LHCN-M2 (cell line): ENCODE data around the gene KPNA2. TPM values are rescaled to one million over a fixed set of nuclear protein-coding genes. Genes with fewer than 3 reads are reported as not detected.
"Not testable (repeated sequence)": the region's sequence is repeated elsewhere in the genome, so short reads cannot be mapped to it uniquely, and the experiment has no call there.

Experiments used
- DNase-seq: peaks from one replicate; pipeline ENCODE4 v3.0.0-alpha.2; 2012; ENCODE audit warnings: low read depth
- polyA plus RNA-seq: library from polyadenylated mRNA; unstranded; fragments of >200 nt; gene quantifications from one replicate; pipeline ENCODE4 v1.2.1, GENCODE V29; 2012; ENCODE audit warnings: missing spikeins
- total RNA-seq: library from RNA; depleted of rRNA; stranded (reverse); fragments of >200 nt; gene quantifications from 2 replicates; pipeline ENCODE4 v1.2.3, GENCODE V29; 2014; rRNA removed

KPNA2 gene
- total RNA-seq = 387 and 438 TPM in 2 replicates
- polyA plus RNA-seq = 241 TPM

DNA sequence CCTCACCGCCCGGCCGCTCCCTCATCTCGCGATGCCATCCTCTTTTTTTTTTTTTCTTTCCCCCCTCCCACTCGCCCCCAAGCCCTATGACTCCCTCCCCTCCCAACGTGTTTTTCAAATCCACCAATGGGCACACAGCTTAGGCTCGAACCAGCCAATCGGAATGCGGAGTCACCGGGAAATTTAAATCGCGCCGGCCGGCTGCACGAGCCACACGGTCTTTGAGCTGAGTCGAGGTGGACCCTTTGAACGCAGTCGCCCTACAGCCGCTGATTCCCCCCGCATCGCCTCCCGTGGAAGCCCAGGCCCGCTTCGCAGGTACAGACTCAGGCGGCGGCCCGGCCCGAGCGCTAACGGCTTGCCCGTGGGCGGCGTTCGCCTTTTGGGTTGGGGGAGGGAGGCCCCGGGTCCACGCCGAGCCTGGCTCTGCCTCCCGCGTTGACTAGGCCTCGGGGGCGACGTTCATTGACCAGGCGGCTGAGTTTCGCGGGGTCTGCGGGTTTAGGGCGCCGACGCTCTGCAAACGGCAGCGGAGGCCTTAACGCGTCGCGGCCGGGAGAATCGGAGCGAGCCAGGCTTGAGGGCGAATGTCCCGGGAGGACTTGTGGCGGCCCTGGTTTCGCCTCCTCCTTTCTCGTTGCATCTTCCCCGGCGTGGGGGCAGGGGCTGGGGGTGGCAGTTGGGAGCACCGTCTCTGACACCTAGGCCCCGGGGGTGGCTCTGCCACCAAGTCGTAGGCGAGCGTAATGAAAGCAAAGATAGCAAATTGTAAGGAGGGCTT lies at the start of gene KPNA2:
Gene KPNA2 (plus strand): TSS at position 213 of the 781 bp plus-strand sequence. CDS start 1,398 bp downstream, outside the sequence.
- peak; percentile 97 for DNase-seq

DNA sequence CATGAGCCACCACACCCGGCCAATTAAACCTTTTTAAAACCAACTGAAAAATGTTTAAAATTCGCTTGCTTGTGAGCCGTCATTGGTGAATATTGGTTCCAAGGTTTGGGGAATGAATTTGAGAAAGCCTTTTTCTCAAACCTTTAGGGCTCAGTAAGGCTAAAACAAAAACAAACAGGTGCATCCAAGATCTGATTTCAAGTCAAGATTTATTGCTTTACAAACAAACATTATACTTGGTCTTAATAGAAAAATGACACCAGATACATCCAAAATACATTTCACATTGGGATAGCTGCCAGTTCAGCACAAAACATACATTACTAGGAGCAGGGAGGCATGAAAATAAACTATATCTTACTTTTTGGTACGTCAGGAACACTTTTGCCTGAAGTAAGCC lies 44.6 kb upstream of the KPNA2 start:
- DNase-seq = no peak

DNA sequence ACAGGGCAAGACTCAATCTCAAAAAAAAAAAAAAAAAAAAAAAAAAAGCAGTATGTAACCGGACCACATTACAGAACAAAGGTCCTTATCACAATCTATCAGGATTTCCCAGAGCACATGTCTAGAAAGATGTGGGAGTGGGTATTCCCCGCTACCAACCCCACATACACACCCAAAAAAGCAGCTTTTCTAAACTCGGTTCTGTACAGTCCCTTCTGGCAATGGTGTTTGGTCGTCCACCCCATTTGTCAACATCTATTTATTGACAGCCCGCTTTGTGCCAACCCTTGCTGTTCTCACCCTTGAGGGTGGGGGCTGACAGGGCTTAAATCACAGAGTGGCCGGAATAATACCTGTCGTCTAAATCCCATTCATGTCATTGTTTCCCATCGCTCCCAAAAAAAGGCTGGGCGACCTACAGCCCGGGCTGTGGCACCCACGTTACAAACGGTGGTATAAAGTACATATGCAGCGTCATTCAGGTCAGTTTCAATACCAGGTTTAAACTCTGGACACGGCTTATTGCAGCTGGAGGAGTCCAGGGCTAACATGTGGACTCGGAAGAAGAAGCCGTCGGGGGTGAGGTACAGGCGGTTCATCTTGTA lies 42.9 kb upstream of the KPNA2 start:
- DNase-seq = no peak

DNA sequence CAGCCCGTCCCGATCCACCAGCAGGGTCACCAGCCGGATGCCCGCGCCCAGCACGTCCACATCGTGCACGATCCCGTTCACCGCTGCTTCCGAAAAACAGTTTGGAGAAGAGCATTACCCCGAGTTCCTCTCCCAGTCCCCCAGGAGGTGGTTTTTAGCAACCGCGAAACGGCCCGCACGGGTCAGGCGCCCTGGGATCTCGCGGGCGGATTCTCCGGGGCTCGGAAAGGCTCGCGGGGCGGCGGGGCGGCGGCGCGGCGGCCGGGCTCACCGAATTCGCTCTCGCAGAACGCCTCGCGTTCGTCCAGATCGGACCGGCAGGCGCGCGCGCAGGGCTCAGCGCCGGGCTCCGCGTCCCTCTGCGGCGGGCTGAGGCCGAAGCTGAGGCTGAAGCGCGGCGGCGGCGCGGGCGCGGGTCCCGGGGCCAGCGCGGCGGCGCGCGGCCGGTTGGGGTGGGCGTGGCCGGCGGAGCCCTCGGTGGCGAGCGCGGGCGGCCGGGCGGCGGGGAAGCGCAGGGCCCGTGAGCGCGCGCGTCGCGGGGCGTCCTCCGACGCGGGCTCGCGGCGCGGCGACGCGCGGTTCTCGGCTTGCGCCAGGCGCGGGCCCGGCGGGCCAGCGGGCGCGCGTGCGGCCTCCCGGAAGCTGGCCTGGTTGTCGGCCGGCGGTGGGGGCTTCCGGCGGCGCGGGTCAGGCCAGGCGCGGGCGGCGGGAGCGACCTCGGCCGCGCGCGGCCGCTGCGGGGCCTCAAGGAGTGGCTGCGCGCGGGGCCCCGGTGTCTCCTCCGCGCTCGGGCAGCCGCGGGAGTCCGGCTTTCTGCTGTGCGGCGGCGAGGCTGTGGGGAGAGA lies 42.2 kb upstream of the KPNA2 start:
- peak; percentile 75 for DNase-seq

DNA sequence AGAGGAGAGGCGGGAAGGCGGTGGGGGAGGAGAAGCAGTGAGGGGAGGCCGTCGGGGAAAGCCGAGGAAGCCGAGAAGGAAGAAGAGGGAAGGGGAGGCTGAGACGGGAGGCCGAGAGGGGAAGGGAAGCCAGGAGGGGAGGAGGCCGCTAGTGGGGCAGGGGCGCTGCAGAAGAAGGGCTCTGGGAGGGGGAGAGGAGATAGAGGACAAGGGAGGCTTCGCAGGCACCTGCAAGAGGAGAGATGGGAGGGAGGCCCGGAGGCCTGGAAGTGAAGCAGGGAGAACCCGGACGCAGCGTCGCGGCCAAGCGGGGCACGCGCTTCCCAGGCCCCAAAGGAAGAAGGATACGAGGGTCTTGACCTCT lies 41.6 kb upstream of the KPNA2 start:
- no peak for DNase-seq

DNA sequence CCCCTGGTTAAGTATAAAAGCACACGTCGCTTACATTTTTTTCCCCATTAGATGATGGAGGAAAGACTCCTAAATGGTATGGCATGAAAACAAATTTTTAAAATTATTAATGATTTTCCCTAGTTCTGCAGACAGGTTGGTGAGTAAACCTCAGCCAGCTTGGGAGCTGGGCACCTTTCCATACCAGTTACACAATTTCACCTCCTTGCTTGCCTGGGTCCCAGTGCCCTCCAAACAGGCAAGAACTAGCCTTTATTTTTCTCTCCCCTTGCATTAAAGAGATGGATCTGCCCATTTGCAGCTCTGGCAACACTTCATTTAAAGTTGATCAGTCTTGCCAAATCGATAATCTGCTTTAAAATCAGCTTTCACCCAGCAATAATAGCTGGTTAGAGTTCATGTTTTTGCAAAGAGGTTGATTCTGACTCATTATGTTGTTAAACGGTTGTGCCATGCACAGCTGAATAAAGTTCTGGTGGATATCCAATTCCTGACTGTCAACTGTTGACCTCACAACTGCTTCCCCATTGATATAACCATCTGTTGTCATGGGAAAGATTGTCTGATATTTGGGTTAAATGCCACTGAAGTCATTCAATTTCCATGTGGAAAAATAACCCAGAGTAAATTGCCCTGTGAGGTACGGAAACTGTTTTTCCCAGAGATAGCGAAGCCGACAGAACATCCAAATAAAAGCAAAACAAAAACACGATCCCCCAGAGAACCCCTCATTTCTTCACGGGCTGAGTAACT lies 40.5 kb upstream of the KPNA2 start:
- peak; percentile 92 for DNase-seq

DNA sequence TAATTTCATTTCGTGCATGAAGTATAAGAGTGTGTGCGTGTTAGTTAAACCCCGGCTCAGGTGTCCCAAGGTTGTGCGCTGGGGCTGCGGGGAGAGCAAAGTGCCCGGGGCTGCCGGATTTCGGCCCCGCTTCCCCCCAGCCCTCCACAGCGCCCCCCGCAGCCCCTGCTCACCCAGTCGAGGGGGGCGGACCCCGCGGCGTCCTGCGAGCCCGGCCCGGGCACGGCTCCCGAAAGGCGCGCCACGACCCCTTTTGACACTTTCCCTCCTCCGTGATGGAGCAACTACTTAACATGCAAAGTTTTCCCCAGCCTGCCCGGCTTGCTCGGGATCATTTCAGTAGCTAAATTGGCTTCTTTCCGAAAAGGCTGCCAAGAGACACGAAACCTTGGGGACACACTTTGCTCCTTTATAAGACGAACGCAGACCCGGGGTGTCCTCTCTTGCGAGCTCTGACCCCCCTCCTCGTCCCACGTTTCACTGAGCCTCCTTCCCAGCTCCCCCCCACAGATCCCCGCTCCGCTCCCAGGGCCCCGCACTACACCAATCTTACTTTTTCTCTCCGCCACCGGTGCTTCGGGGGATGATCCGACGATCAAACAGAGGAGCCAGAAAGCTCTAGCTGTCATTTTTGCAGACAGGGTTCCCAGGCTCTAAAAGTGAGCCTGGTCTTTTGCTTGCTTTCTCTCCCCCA lies 39.8 kb upstream of the KPNA2 start:
- DNase-seq = no peak

DNA sequence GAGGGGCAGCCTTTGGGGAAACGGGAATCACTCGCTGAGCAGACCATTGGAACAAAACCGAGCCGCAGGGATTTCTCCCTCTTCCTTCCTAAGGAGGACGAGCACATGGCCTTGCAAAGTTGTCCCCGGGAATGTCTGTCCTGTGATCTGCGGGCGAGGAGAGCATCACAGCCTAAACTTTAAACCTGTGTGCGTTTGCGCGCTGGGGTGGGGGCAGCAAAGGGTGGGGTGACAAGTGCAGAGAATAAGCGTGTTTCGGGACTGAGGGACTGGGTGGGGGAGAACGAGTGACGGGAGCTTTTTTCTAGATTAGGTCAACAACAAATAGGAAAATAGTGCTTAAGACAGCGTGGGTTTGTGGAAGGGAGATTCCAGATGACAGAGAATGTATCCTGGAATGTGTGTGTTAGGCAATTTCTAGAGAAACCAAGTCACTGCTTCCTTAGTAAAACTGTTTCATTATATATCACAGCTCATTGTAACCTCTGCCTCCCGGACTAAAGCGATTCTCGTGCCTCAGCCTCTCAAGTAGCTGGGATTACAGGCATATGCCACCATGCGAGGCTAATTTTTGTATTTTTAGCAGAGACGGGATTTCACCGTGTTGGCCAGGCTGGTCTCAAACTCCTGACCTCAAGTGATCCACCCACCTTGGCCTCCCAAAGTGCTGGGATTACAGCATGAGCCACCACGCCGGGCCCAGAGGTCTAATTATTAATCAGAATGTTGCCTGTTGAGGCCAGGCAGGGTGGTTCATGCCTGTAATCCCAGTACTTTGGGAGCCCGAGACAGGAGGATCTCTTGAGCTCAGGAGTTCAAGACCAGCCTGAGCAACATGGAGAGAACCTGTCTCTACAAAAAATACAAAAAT lies 39.0 kb upstream of the KPNA2 start, which contains the start of gene C17orf58:
Gene C17orf58 (minus strand): TSS at position 169 of the 871 bp plus-strand sequence. CDS start 271 bp downstream, outside the sequence.
- DNase-seq = not testable (repeated sequence)

DNA sequence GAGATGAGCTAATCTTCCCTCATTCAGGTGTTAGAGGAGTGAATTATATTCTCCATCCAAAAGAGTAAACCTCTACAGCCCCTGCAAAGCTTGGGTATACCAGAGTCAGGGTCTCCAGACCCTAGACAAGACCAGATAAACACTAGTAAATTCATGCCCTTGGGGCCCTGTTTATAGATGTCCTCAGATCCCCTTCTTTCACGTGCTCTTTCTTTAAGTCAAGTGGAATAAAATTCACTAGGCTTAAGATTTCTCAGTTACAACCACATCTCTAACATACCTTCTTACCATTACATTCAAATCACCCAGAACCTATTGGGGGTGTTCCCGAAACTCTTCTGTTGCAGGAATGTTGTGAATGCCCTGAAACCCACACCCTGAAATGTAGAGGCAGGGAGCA lies 37.1 kb upstream of the KPNA2 start:
- no peak for DNase-seq

DNA sequence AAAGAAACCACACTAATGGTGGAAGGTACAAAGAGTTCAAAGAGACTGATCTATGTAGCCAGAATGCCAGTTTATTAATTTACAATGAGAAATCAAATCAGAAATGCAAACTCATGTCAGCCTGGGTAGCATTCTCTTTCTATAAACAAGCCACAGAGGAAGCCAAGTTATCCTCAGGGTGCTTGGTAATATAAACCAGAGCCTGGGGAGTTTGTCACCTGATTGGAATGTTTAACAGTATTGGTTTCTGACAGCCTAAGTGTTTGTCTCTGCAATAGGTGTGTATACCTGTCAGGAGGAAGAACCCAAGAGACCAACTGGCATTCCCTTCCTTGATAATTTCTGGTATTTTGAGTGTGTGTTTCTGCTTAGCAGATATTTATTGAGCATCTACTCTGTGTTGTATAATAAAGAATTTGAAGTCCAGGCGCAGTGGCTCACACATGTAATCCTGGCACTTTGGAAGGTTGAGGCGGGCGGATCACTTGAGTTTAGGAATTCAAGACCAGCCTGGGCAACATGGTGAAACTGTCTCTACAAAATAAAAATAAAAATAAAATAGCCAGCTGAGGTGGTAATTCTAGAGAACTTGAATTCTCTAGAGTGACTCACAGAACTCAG lies 36.1 kb upstream of the KPNA2 start:
- DNase-seq = no peak

DNA sequence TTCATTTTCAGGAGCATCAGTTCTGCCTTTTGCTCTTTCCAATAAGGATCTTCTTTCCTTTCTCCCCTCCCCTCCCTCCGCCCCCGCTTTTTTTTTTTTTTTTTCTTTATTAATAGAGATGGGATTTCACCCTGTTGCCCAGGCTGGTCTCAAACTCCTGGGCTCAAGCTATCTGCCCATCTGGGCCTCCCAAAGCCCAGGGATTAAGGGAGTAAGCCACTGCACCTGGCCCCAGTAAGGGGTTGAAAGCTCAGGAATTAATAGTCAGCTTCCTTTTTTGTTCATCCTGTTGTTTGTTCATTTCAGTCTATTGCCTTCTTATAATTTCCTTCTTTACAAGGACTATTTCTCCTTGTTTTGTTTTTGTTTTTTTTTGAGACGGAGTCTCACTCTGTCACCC lies 31.3 kb upstream of the KPNA2 start:
- DNase-seq = no peak

DNA sequence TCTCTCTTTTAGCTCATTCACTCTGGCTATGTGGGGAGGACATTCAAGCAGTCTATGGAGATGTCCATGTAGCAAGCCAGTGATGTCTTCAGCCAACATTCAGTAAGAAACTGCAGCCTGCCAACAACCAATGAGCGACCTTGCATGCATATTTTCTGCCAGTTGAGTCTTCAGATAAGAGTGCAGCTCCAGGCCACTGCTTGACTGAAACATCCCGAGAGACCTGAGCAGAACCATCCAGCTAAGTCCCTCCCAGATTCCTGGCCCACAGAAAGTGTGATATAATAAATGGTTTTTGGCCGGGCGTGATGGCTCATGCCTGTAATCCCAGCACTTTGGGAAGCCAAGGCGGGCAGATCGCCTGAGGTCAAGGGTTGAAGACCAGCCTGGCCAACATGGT lies 28.7 kb upstream of the KPNA2 start:
- no peak for DNase-seq

DNA sequence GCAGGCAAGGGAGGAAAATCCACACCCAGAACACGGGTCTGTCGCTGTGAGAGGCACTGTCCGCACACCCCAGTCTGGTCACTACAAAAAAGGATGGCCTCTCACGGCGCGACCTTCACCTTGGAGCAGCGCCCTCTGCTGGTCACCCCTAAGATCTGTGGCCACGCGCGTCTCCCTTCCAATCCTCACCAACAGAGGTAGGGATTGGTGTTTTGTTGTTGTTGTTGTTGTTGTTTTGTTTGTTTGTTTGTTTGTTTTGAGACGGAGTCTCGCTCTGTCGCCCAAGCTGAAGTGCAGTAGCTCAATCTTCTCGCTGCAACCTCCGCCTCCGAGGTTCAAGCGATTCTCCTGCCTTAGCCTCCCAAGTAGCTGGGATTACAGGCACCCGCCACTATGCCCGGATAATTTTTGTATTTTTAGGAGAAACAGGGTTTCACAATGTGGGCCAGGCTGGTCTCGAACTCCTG lies 24.3 kb upstream of the KPNA2 start:
- DNase-seq = no peak

DNA sequence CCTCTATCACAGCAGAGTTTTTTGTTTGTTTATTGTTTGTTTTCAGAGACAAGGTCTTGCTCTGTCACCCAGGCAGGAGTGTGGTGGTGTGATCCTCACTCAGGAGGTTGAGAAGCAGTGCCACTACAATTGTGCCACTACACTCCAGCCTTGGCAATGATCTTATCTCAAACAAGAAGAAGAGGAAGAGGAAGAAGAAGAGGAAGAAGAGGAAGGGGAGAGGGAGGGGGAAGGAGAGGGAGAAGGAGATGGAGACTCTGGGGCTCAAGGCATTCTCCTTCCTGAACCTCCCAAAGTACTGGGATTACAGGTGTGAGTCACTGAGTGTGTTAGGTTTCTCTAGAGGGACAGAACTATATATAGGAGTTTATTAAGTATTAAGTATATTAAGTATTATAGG lies 22.1 kb upstream of the KPNA2 start:
- DNase-seq = no peak

DNA sequence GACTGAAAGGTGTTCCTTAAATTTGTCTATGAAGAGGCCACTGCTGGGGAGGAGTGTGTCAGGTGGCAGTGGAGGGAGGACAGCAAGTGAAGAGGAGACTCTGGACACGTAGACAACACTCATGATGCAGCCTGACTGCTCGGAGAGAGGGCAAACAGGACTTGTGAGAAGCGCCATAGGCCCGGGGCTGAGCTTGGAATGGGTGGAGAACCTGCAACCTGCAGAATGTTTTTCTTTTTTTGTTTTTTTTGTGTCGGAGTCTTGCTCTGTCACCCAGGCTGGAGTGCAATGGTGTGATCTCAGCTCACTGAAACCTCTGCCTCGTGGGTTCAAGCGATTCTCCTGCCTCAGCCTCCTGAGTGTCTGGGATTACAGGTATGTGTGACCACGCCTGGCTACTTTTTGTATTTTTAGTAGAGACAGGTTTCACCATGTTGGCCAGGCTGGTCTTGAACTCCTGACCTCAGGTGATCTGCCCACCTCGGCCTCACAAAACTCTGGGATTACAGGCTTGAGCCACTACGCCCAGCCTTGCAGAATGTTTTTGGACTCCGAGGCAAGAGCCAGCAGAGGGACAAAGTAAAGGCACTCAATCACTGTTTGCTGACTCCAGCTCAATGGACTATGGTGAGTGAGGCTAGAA lies 20.3 kb upstream of the KPNA2 start:
- no peak for DNase-seq

DNA sequence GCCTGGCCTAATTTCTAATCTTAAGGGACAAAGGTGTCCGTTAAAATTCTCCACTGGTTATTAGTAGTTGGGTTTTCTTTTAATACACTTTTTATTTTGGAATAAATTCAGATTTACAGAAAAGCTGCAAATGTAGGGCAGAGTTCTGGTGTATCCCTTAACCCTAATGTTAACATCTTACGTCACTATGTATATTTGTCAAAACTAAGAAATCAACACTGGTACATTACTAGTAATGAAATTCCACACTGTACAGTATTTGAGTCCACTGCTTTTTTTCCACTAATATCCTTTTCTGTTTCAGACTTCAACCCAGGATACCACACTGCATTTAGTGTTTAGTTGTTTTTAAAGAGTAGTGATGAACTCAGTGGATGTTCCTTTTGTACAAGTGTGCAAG lies 18.7 kb upstream of the KPNA2 start:
- no peak for DNase-seq

DNA sequence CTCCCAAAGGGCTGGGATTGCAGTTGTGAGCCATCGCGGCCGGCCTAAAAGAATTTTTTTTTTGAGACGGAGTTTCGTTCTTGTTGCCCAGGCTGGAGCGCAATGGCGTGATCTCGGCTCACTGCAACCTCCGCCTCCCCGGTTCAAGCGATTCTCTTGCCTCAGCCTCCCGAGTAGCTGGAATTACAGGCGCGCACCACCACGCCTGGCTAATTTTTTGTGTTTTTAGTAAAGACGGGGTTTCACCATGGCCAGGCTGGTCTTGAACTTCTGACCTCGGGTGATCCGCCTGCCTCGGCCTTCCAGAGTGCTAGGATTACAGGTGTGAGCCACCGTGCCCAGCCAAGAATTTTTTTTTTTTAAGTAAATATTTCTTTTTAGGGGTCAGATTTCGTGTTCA lies 17.0 kb upstream of the KPNA2 start:
- not testable (repeated sequence) for DNase-seq

DNA sequence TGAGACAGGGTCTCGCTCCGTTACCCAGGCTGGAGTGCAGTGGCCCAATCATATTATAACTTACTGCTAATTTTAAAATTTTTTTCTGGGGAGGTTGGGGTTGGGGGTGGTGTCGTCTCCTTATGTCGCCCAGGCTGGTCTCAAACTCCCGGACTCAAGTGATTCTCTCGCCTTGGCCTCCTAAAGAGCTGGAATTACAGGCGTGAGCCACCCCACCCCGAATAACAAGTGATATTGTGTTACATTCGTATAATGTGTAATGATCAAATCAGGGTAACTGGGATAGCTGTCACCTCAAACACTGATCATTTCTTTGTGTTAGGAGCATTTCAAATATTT lies 16.2 kb upstream of the KPNA2 start:
- DNase-seq = no peak
